Neuronal stem cell (in vitro differentiated cells): Measurements from ENCODE around the gene GTSF1L.

Experiments
- DNase-seq: peaks from one replicate; pipeline ENCODE4 v3.0.0-alpha.2; 2013; ENCODE audit warnings: low spot score
- H2AFZ ChIP-seq: one replicate; pipeline ENCODE4 v1.6.1; 2013; ENCODE audit warnings: mild to moderate bottlenecking, low read length, inconsistent platforms
- H2AK5ac ChIP-seq: 2 replicates; pipeline ENCODE4 v1.6.1; 2013; ENCODE audit warnings: low read depth, mild to moderate bottlenecking, inconsistent platforms, low read length, moderate library complexity, mixed read lengths
- H2BK120ac ChIP-seq: 2 replicates; pipeline ENCODE4 v1.6.1; 2013; ENCODE audit warnings: low read depth, mild to moderate bottlenecking, inconsistent platforms, low read length, moderate library complexity, mixed read lengths
- H2BK12ac ChIP-seq: one replicate; pipeline ENCODE4 v1.6.1; 2013; ENCODE audit warnings: low read length, inconsistent platforms
- H2BK15ac ChIP-seq: 2 replicates; pipeline ENCODE4 v1.6.1; 2013; ENCODE audit warnings: mild to moderate bottlenecking, low read length, inconsistent platforms, mixed read lengths
- H2BK5ac ChIP-seq: one replicate; pipeline ENCODE4 v1.6.1; 2013; ENCODE audit warnings: inconsistent platforms, mild to moderate bottlenecking, low read length, moderate library complexity
- H3K14ac ChIP-seq: one replicate; pipeline ENCODE4 v1.6.1; 2013; ENCODE audit warnings: low read length, inconsistent platforms
- H3K18ac ChIP-seq: 2 replicates; pipeline ENCODE4 v1.6.1; 2013; ENCODE audit warnings: low read length, inconsistent platforms
- H3K23ac ChIP-seq: 2 replicates; pipeline ENCODE4 v1.6.1; 2013; ENCODE audit warnings: low read depth, mild to moderate bottlenecking, mixed read lengths, low read length, inconsistent platforms; ENCODE audit not compliant: poor library complexity
- H3K27ac ChIP-seq: replicated peaks from 3 replicates; pipeline ENCODE4 v1.5.1; 2013; ENCODE audit warnings: low read length, inconsistent platforms
- H3K27me3 ChIP-seq, 3 experiments: 2 replicates each; pipeline ENCODE4 v1.6.1; 2013; ENCODE audit warnings: low read length in 3 of 3, mild to moderate bottlenecking in 2 of 3, inconsistent platforms in 1 of 3, low read depth in 1 of 3, mixed read lengths in 1 of 3, moderate library complexity in 1 of 3; ENCODE audit not compliant: control insufficient read depth in 3 of 3, insufficient read depth in 3 of 3
- H3K36me3 ChIP-seq, 2 donors: replicated peaks in 1 of 2; 2 replicates each; pipeline ENCODE4 v1.6.1; 2013; ENCODE audit warnings: low read length in 2 of 2; ENCODE audit not compliant: control insufficient read depth in 2 of 2, insufficient read depth in 2 of 2
- H3K4ac ChIP-seq: 2 replicates; pipeline ENCODE4 v1.6.1; 2013; ENCODE audit warnings: inconsistent platforms, mild to moderate bottlenecking, low read length, moderate library complexity
- H3K4me1 ChIP-seq, 2 donors: 1 replicate in 1 of 2; 2 replicates in 1 of 2; pipeline ENCODE4 v1.6.1; 2013; ENCODE audit warnings: low read length in 2 of 2, low read depth in 1 of 2; ENCODE audit not compliant: control insufficient read depth in 2 of 2, insufficient read depth in 1 of 2
- H3K4me2 ChIP-seq: one replicate; pipeline ENCODE4 v1.6.1; 2013; ENCODE audit warnings: mild to moderate bottlenecking, low read length, inconsistent platforms; ENCODE audit not compliant: insufficient read depth, poor library complexity, severe bottlenecking
- H3K4me3 ChIP-seq, 2 donors: 2 replicates each; pipeline ENCODE4 v1.5.1; 2013; ENCODE audit warnings: low read length in 2 of 2, mild to moderate bottlenecking in 2 of 2, inconsistent platforms in 1 of 2, moderate library complexity in 1 of 2
- H3K79me1 ChIP-seq: one replicate; pipeline ENCODE4 v1.6.1; 2013; ENCODE audit warnings: low read depth, mild to moderate bottlenecking, inconsistent platforms, low read length, moderate library complexity
- H3K9ac ChIP-seq: one replicate; pipeline ENCODE4 v1.6.1; 2013; ENCODE audit warnings: mild to moderate bottlenecking, low read depth, low read length, inconsistent platforms; ENCODE audit not compliant: poor library complexity
- H3K9me3 ChIP-seq, 2 donors: replicated peaks in 1 of 2; 2 replicates each; pipeline versions ENCODE3 to v1.6.1; 2013; ENCODE audit warnings: low read length in 2 of 2, mild to moderate bottlenecking in 2 of 2, inconsistent platforms in 1 of 2, low read depth in 1 of 2, mixed read lengths in 1 of 2, moderate library complexity in 1 of 2; ENCODE audit not compliant: control insufficient read depth in 2 of 2, insufficient read depth in 1 of 2
- H4K8ac ChIP-seq: one replicate; pipeline ENCODE4 v1.6.1; 2013; ENCODE audit warnings: low read depth, mild to moderate bottlenecking, inconsistent platforms, low read length, moderate library complexity
- H4K91ac ChIP-seq: one replicate; pipeline ENCODE4 v1.6.1; 2013; ENCODE audit warnings: low read length, low read depth, mild to moderate bottlenecking, inconsistent platforms; ENCODE audit not compliant: poor library complexity
- WGBS, 2 donors: extraction: QIAGEN DNeasy Blood & Tissue Kit; methylation state at CpG; one replicate each; pipeline ENCODE4 v1.1.7; 2013; ENCODE audit warnings: missing lambda C conversion rate in 2 of 2, mixed read lengths in 1 of 2; ENCODE audit not compliant: insufficient read length in 2 of 2, insufficient replicate concordance in 1 of 2; ENCODE audit errors: extremely low coverage in 2 of 2; 5-methylcytosine and 5-hydroxymethylcytosine counted together

GTSF1L gene

DNA sequence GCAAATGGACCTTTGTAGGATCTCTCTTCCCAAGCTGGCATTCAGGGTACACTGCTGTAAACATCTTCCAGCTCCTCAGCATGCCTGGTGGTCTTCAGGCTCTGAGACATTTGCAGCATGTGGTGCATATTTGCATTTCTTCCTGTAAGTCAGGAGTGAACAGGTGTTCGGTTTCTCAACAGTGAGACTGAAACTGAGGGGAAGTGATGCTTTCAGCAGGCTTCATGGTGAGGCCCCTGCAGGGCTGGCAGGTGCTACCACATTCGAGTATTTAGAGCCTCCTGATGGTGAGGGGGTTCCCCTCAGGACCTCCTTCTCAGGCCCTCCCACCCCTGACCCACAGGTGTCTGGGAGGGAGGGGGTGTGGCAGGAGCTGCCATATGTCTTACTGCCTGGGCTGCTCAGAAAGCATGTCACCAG is 44.8 kb downstream of the GTSF1L start:
- no peak overlapping the region for H2BK120ac ChIP-seq
- H3K27ac ChIP-seq = no peak overlapping the region

GRCh38 chr20:43681468-43681942 is 45.3 kb downstream of the GTSF1L start:
- Histone ChIP-seq H3K79me1 (peaks cover 2% of the 10 kb centered on the region), H3K27me3 (no peaks in the 10 kb centered on the region), H2AFZ (no peak overlapping the region), H3K18ac (no peak overlapping the region), H2BK5ac (no peak overlapping the region), H3K27ac (no peak overlapping the region), H3K14ac (no peak overlapping the region), H3K4me1 (peaks cover 0 to 7% of the 10 kb centered on the region in 2 donors), H2BK120ac (no peak overlapping the region), H2BK15ac (no peak overlapping the region), H4K8ac (no peak overlapping the region), H3K23ac (no peak overlapping the region), H3K36me3 (peaks cover 17 to 74% of the 10 kb centered on the region in 2 donors), H2BK12ac (no peak overlapping the region), H4K91ac (no peak overlapping the region), H2AK5ac (no peak overlapping the region), H3K4me2 (no peak overlapping the region), H3K4ac (no peak overlapping the region), H3K9me3 (peaks cover 0 to 2% of the 10 kb centered on the region in 2 donors), H3K4me3 (no peak overlapping the region), H3K9ac (no peak overlapping the region)
- no CpG with 5 or more reads among the region's 8 CpGs for WGBS, 2 donors
- no peak for DNase-seq

More for the DNA sequence above, 44.8 kb downstream of the GTSF1L start:
- Histone ChIP-seq H3K4me3 (no peak overlapping the region), H3K4ac (no peak overlapping the region), H3K18ac (no peak overlapping the region), H2BK5ac (no peak overlapping the region), H4K8ac (no peak overlapping the region), H2AFZ (no peak overlapping the region), H3K27me3 (no peaks in the 10 kb centered on the region), H2BK12ac (no peak overlapping the region), H3K14ac (no peak overlapping the region), H3K9me3 (peaks cover 0 to 2% of the 10 kb centered on the region in 2 donors), H3K4me1 (peaks cover 0 to 7% of the 10 kb centered on the region in 2 donors), H2AK5ac (no peak overlapping the region), H3K36me3 (peaks cover 18 to 74% of the 10 kb centered on the region in 2 donors), H2BK15ac (no peak overlapping the region), H3K9ac (no peak overlapping the region), H3K23ac (no peak overlapping the region), H3K79me1 (peaks cover 2% of the 10 kb centered on the region), H3K4me2 (no peak overlapping the region), H4K91ac (no peak overlapping the region)
- no peak for DNase-seq
- WGBS, 2 donors = no CpG with 5 or more reads among the region's 2 CpGs

- Histone ChIP-seq H3K4me1 (peaks cover 0 to 7% of the 10 kb centered on the region in 2 donors), H2BK5ac (no peak overlapping the region), H2AFZ (no peak overlapping the region), H3K79me1 (peaks cover 2% of the 10 kb centered on the region), H4K8ac (no peak overlapping the region), H3K4me2 (no peak overlapping the region), H3K23ac (no peak overlapping the region), H3K14ac (no peak overlapping the region), H3K4ac (no peak overlapping the region), H3K27ac (no peak overlapping the region), H3K9ac (no peak overlapping the region), H2BK15ac (no peak overlapping the region), H2BK12ac (no peak overlapping the region), H4K91ac (no peak overlapping the region), H2BK120ac (no peak overlapping the region), H3K36me3 (peaks cover 14 to 74% of the 10 kb centered on the region in 2 donors), H3K18ac (no peak overlapping the region), H3K4me3 (no peak overlapping the region), H3K27me3 (no peaks in the 10 kb centered on the region), H2AK5ac (no peak overlapping the region), H3K9me3 (peaks cover 0 to 4% of the 10 kb centered on the region in 2 donors)
- no peak for DNase-seq
- WGBS, 2 donors = no CpG with 5 or more reads among the region's 7 CpGs
Observed at GRCh38 chr20:43680981-43681380, 45.8 kb downstream of the GTSF1L start.

GRCh38 chr20:43676368-43676767 is 50.4 kb downstream of the GTSF1L start:
- Histone ChIP-seq H3K9me3 (peaks cover 0 to 4% of the 10 kb centered on the region in 2 donors), H3K4me3 (no peak overlapping the region), H2BK120ac (no peak overlapping the region), H4K8ac (no peak overlapping the region), H3K4ac (no peak overlapping the region), H3K4me2 (no peak overlapping the region), H3K27me3 (no peaks in the 10 kb centered on the region), H2BK5ac (no peak overlapping the region), H3K14ac (no peak overlapping the region), H3K27ac (no peak overlapping the region), H4K91ac (no peak overlapping the region), H2BK12ac (no peak overlapping the region), H3K4me1 (peaks cover 0 to 6% of the 10 kb centered on the region in 2 donors), H2AFZ (no peak overlapping the region), H3K36me3 (peaks cover 9 to 76% of the 10 kb centered on the region in 2 donors), H2BK15ac (no peak overlapping the region), H2AK5ac (no peak overlapping the region), H3K9ac (no peak overlapping the region), H3K18ac (no peak overlapping the region), H3K79me1 (peaks cover 2% of the 10 kb centered on the region), H3K23ac (no peak overlapping the region)
- DNase-seq = no peak
- WGBS, 2 donors = no CpG with 5 or more reads among the region's 5 CpGs
